HepG2 (cell line): ENCODE results near the gene COL8A2. TPM values are rescaled to one million over a fixed set of nuclear protein-coding genes. Genes with fewer than 3 reads are reported as not detected.

Experiments used
- CCAR2 ChIP-seq: fragments of 200-400 bp; formaldehyde crosslinking; optimal IDR thresholded peaks from 2 replicates; pipeline ENCODE3; 2018; ENCODE audit warnings: low read depth, mild to moderate bottlenecking, low read length, moderate library complexity
- FOSL1 ChIP-seq: sonication (generic); formaldehyde crosslinking; IDR thresholded peaks from 2 replicates; pipeline ENCODE4 v1.9.0; 2021; ENCODE audit warnings: missing genetic modification reagents, borderline replicate concordance
- HNRNPK ChIP-seq: fragments of 200-400 bp; formaldehyde crosslinking; IDR thresholded peaks from 2 replicates; pipeline ENCODE4 v1.6.1; 2018; ENCODE audit warnings: low read length, low read depth, moderate library complexity, mild to moderate bottlenecking; ENCODE audit not compliant: poor library complexity, severe bottlenecking
- KIAA2018 ChIP-seq: sonication (generic); formaldehyde crosslinking; IDR thresholded peaks from 2 replicates; pipeline ENCODE4 v1.5.0; 2020; ENCODE audit warnings: mild to moderate bottlenecking, missing genetic modification reagents, borderline replicate concordance
- MYC ChIP-seq: sonication (generic); formaldehyde crosslinking; IDR thresholded peaks from 2 replicates; pipeline ENCODE4 v1.9.0; 2021; ENCODE audit warnings: missing genetic modification reagents, borderline replicate concordance
- RFX5 ChIP-seq: IDR thresholded peaks from 2 replicates; pipeline ENCODE4 v1.6.1; 2011; ENCODE audit warnings: low read depth, low read length, improper control_type of control experiment
- RNF2 ChIP-seq: fragments of 450-650 bp; conservative IDR thresholded peaks from 2 replicates; pipeline ENCODE4 v1.6.1; 2016; ENCODE audit warnings: low read depth
- ZFX ChIP-seq: sonication (generic); formaldehyde crosslinking; IDR thresholded peaks from 2 replicates; pipeline ENCODE4 v1.4.0; 2020; ENCODE audit warnings: mild to moderate bottlenecking, low read depth, missing genetic modification reagents, moderate library complexity
- ZNF10 ChIP-seq: sonication (generic); formaldehyde crosslinking; IDR thresholded peaks from 2 replicates; pipeline ENCODE4 v1.4.0; 2020; ENCODE audit warnings: mild to moderate bottlenecking, low read depth, missing genetic modification reagents, borderline replicate concordance
- ZNF292 ChIP-seq: sonication (generic); formaldehyde crosslinking; IDR thresholded peaks from 2 replicates; pipeline ENCODE4 v1.8.1; 2022; ENCODE audit warnings: mild to moderate bottlenecking, low read depth, missing genetic modification reagents, borderline replicate concordance
- ZNF3 ChIP-seq: IDR thresholded peaks from 2 replicates; pipeline ENCODE4 v1.7.0; 2017; ENCODE audit warnings: inconsistent platforms
- ZNF564 ChIP-seq: sonication (generic); formaldehyde crosslinking; IDR thresholded peaks from 2 replicates; pipeline ENCODE4 v1.8.1; 2023; ENCODE audit warnings: mild to moderate bottlenecking, missing genetic modification reagents
- ZNF615 ChIP-seq: sonication (generic); formaldehyde crosslinking; IDR thresholded peaks from 2 replicates; pipeline ENCODE4 v1.5.0; 2020; ENCODE audit warnings: mild to moderate bottlenecking, missing genetic modification reagents, borderline replicate concordance
- ZNF646 ChIP-seq: sonication (generic); formaldehyde crosslinking; IDR thresholded peaks from 2 replicates; pipeline ENCODE4 v1.9.0; 2021; ENCODE audit warnings: mild to moderate bottlenecking, missing genetic modification reagents
- polyA plus RNA-seq, 8 experiments: library from polyadenylated mRNA; depleted of rRNA in 3 of 8; stranded (reverse) in 7 of 8; unstranded in 1 of 8; fragments of >200 nt; fragmentation: Illumina TruSeq in 4 of 8; extraction: Trizol in 4 of 8; gene quantifications; 2 replicates each; pipeline versions ENCODE4 v1.2.1 to v1.2.3, GENCODE V29; 2011 to 2016; ENCODE audit warnings: low read depth in 4 of 8, missing spikeins in 1 of 8, mixed read lengths in 1 of 8; ENCODE audit not compliant: insufficient read depth in 1 of 8
- total RNA-seq, 5 experiments: library from RNA; depleted of rRNA; stranded (reverse); fragments of >200 nt; fragmentation: Illumina TruSeq; extraction: Trizol; gene quantifications; 2 replicates each; pipeline ENCODE4 v1.2.3, GENCODE V29; 2016; ENCODE audit warnings: low read depth in 1 of 5

The COL8A2 gene
- total and polyA plus RNA-seq, 2 of the 13 experiments (the other 11 are each of a cell fraction or from before 2014, with no cell fraction given): 0.13 to 0.24 TPM

- TF ChIP-seq ZNF646 (CRISPR knock-in tag) (no peak), KIAA2018 (CRISPR knock-in tag) (no peak), ZNF615 (CRISPR knock-in tag) (no peak), ZNF292 (CRISPR knock-in tag) (peak; percentile 37; the same call in 1 of the 2 replicates), RFX5 (no peak), ZFX (CRISPR knock-in tag) (peak; percentile 68), ZNF10 (CRISPR knock-in tag) (no peak), CCAR2 (no peak), HNRNPK (peak; percentile 41), ZNF564 (CRISPR knock-in tag) (no peak), FOSL1 (CRISPR knock-in tag) (no peak), ZNF3 (CRISPR knock-in tag) (no peak), RNF2 (no peak), MYC (CRISPR knock-in tag) (peak; percentile 62; the same call in 1 of the 2 replicates)
Observed at GRCh38 chr1:36156329-36157114, 31.5 kb upstream of the COL8A2 start (continued).
